ENCODE measurements around the gene C10orf88. TPM values are rescaled to one million over a fixed set of nuclear protein-coding genes. Genes with fewer than 3 reads are reported as not detected.
A peak's percentile ranks its signal among the peaks of the same experiment; 100 is the strongest.

Gene C10orf88, protein sequence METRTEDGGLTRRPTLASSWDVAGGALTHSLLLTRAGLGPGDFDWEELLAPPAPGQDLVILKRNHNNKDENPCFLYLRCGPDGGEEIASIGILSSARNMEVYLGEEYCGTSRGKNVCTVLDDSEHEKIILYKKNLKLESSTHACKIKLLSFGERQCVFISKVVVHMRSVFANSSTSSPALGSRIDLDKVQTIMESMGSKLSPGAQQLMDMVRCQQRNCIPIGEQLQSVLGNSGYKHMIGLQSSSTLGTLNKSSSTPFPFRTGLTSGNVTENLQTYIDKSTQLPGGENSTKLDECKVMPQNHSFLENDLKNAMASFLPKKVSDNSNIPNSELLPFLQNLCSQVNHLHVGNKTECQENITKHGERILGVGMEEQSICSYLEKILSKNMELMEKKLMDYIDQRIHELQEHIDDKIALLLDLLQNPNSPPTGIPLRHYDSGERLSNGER
- 10 to 100 TPM; 12.7 to 16.0 TPM for total RNA-seq

DNA sequence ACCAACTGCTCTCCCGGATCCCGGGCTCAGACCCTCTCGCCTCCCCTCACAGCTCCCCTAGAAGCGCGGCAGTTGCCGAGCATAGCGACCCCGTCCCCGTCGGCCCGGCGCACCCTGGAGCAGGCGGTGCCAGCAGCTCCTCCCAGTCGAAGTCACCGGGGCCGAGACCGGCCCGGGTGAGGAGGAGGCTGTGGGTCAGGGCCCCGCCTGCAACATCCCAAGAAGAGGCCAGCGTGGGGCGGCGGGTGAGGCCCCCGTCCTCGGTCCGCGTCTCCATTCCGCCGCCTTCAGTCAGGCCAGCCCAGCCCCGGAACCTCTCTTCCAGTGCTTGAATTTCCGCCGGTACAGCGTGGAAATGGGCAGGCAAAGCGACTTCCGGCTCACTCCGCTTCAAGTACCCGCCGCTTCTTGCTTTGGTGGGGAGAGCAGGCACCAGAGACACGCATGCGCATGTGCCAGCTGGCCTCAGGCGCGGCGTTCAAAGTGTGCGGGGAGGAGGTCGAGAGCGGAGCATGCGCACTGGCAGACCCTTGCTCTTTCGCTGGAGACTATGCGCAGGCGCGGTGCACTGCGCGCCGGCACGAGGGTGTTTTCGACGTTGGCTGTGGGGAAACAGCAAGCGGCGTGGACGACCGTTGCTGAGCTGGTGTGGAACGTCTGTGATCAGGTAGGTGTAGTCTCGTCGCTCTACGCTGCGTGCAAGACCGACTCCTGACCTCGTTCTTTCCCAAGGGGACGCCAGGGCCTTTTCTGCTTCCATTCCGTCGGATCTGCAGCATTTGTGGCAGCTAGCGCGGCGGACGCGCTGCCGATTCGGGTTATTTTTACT lies at the start of gene C10orf88:
C10orf88 (minus strand) TSS at position 326 of the 829 bp plus-strand sequence; CDS start at position 277, 49 bp downstream.
- peak; percentile 98 for DNase-seq (ENCODE audit: low spot score)
- peaks cover 15 to 29% of the 10 kb centered on the region in 2 donors for H3K4me1 Mint-ChIP-seq (ENCODE audit: low read depth in 2 of 2)

DNA sequence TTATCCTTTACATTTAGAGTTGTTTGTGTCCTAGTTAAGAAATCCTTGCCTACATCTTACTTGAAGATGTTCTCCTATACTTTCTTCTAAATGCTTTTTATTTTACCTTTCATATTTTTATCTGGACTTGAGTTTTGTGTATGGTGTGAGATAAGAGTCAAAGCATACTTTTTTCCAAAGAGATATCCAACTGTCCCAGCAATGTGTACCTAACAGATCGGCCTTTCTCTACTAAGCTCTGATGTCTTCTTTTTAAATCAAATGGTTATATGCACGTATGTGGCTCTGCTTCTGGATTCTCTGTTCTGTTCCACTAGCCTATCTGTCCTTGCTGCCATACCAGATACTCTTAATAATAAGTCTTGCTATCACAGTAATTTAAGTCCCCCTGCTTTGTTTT lies 47.3 kb upstream of the C10orf88 start:
- H3K4me3 Mint-ChIP-seq: no peak overlapping the region
- no peaks in the 10 kb centered on the region for H3K9me3 Mint-ChIP-seq
- no peaks in the 10 kb centered on the region for H3K36me3 Mint-ChIP-seq
- H3K27me3 Mint-ChIP-seq: no peaks in the 10 kb centered on the region
- DNase-seq (ENCODE audit: low spot score) (no peak), ATAC-seq (no peak)
- H3K4me1 Mint-ChIP-seq (ENCODE audit: low read depth in 2 of 2): peaks cover 16 to 36% of the 10 kb centered on the region in 2 donors
- H3K27ac Mint-ChIP-seq: no peak overlapping the region

More for the DNA sequence above, at the start of gene C10orf88:
- Mint-ChIP-seq H3K4me3 (peak within 1 kb of the TSS; percentile 88), H3K27me3 (peaks cover 0 to 2% of the 10 kb centered on the region in 2 donors), H3K27ac (peak within 1 kb of the TSS; percentile 85 to 90), H3K36me3 (peaks cover 10% of the 10 kb centered on the region), H3K9me3 (no peaks in the 10 kb centered on the region)
- peak; percentile 98 to 99 for ATAC-seq

DNA sequence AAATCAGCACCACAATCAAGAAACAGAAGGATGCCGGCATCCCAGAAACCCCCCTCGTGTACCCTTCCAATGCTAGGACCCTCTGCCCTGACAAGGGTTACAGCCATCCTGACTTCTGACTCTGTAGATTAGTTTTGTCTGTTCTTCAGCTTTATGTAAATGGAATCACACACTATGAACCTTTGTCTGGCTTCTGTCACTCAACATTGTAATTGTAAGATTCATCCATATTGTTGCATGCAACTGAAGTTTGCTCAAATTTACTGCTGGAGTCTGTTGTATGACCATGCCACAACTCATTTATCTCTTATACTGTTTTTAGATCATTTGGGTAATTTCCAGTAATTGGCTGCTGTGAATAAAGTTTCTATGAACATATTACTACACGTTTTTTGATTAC lies 46.1 kb upstream of the C10orf88 start:
- no peak overlapping the region for H3K4me3 Mint-ChIP-seq
- no peak overlapping the region for H3K27ac Mint-ChIP-seq
- H3K36me3 Mint-ChIP-seq: peaks cover 8% of the 10 kb centered on the region

DNA sequence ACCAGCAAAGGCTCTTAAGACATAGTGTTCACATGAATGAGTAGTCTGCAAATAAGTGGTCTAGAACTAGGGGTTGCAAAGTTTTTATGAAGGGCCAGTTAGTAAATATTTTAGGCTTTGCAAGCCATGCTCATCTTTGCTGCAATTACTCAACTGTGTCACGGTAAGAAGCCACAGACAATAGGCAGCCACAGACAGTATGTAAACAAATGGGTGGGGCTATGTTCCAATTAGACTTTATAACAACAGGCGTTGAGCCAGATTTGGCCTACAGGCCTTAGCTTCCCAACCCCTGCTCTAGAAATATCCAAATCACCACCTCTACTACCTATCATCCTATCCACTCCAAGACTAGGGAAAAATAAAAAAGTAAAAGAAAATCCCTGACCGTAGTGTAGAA lies 45.3 kb upstream of the C10orf88 start:
- Mint-ChIP-seq H3K4me3 (no peak overlapping the region), H3K4me1 (ENCODE audit: low read depth in 2 of 2) (peaks cover 15 to 32% of the 10 kb centered on the region in 2 donors), H3K36me3 (peaks cover 10% of the 10 kb centered on the region), H3K9me3 (no peaks in the 10 kb centered on the region), H3K27me3 (no peaks in the 10 kb centered on the region), H3K27ac (no peak overlapping the region)
- ATAC-seq (no peak), DNase-seq (ENCODE audit: low spot score) (no peak)

More for the DNA sequence above, 46.1 kb upstream of the C10orf88 start:
- DNase-seq (ENCODE audit: low spot score): no peak
- Mint-ChIP-seq H3K9me3 (no peaks in the 10 kb centered on the region), H3K27me3 (no peaks in the 10 kb centered on the region), H3K4me1 (ENCODE audit: low read depth in 2 of 2) (peaks cover 15 to 32% of the 10 kb centered on the region in 2 donors)
- ATAC-seq: no peak

DNA sequence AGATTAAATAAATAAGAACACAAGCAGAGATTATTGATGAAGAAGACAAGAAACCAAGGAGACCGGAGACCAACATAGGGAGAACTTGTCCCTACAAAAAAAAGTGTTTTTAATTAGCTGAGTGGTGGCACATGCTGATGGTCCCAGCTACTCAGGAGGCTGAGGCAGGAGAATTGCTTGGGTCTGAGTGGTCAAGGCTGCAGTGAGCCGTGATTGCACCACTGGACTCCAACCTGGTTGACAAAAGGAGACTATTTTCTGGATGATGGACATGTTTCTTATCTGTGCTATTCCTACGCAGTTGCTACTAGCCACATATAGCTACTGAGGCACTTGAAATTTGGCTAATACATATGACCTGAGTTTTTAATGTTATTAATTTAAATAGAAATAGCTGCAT lies 44.9 kb upstream of the C10orf88 start:
- Mint-ChIP-seq H3K27ac (no peak overlapping the region), H3K27me3 (no peaks in the 10 kb centered on the region), H3K4me3 (no peak overlapping the region), H3K9me3 (no peaks in the 10 kb centered on the region), H3K36me3 (peaks cover 10% of the 10 kb centered on the region), H3K4me1 (ENCODE audit: low read depth in 2 of 2) (peaks cover 15 to 32% of the 10 kb centered on the region in 2 donors)
- ATAC-seq: no peak
- no peak for DNase-seq (ENCODE audit: low spot score)

DNA sequence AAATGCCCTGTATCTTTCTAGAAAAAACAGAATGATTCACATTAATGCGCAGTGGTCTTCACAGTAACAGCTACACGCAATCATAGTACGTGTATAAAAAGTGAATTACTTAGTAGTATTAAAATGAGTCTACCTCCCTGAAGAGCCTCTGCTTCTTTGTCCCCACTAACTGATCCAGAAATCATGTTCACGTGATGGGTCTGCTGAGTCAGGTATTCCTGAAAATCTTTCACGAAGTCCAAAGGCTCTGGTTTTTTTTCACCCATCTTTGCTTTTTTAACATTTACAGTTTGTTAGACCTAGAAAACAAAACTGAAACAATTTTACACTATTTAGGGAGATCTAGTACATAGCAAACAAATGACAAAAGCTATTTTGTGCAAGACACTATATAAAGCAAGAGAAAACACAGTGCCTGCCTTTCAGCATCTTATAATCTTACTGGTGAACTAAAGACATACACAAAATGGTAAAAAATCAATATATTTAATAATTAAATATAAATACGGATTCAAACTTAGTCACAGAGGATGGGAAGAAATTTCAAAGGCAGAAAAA lies 44.4 kb upstream of the C10orf88 start:
- Mint-ChIP-seq H3K27me3 (no peaks in the 10 kb centered on the region), H3K27ac (no peak overlapping the region), H3K9me3 (no peaks in the 10 kb centered on the region), H3K4me1 (ENCODE audit: low read depth in 2 of 2) (peaks cover 15 to 32% of the 10 kb centered on the region in 2 donors), H3K4me3 (no peak overlapping the region), H3K36me3 (peaks cover 10% of the 10 kb centered on the region)
- DNase-seq (ENCODE audit: low spot score) (no peak), ATAC-seq (no peak)

DNA sequence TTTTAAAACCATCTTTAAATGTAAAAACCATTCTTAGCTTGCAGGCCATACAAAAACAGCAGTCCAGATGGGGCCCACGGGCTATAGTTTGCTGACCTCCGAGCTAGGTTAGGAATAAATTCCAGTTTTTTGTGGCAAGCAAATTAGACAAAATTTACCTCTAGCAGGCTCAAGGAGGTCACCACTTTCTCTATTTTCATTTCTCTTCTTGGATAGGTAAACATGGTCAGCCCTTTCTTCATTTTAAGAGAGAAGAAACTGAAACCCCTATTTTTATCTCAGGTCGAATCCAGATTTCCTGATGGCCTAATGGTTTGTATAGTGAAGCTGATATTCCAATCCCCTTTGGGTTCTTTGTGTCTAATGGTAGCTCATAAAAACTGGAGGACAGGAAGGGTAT lies 43.8 kb upstream of the C10orf88 start:
- peaks cover 10% of the 10 kb centered on the region for H3K36me3 Mint-ChIP-seq
- H3K9me3 Mint-ChIP-seq: no peaks in the 10 kb centered on the region
- ATAC-seq: no peak
- DNase-seq (ENCODE audit: low spot score): no peak
- H3K27me3 Mint-ChIP-seq: no peaks in the 10 kb centered on the region
- no peak overlapping the region for H3K27ac Mint-ChIP-seq
- H3K4me3 Mint-ChIP-seq: no peak overlapping the region
- peaks cover 15 to 32% of the 10 kb centered on the region in 2 donors for H3K4me1 Mint-ChIP-seq (ENCODE audit: low read depth in 2 of 2)

DNA sequence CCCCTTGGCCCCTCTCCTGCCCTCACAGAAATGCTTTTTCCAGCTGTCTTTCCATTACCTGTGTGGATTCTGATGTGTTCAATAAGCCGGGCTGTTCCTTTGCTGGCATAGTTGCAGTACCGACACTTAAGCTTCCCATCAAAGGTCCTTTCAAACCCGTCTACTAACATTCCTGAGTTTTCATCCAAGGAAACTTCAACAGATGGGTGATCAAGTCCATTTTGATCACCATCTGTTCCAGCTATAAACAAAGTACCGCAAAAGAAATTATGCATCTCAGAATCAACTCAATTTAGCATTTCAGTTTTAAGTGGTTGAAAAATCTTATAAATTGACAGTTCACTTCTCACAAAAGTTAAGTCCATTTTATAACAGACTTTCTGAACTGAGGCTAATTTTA lies 41.9 kb upstream of the C10orf88 start:
- ATAC-seq (no peak), DNase-seq (ENCODE audit: low spot score) (no peak)
- Mint-ChIP-seq H3K27ac (no peak overlapping the region), H3K27me3 (no peaks in the 10 kb centered on the region), H3K4me1 (ENCODE audit: low read depth in 2 of 2) (peaks cover 11 to 20% of the 10 kb centered on the region in 2 donors), H3K36me3 (peaks cover 10% of the 10 kb centered on the region), H3K4me3 (no peak overlapping the region), H3K9me3 (no peaks in the 10 kb centered on the region)

DNA sequence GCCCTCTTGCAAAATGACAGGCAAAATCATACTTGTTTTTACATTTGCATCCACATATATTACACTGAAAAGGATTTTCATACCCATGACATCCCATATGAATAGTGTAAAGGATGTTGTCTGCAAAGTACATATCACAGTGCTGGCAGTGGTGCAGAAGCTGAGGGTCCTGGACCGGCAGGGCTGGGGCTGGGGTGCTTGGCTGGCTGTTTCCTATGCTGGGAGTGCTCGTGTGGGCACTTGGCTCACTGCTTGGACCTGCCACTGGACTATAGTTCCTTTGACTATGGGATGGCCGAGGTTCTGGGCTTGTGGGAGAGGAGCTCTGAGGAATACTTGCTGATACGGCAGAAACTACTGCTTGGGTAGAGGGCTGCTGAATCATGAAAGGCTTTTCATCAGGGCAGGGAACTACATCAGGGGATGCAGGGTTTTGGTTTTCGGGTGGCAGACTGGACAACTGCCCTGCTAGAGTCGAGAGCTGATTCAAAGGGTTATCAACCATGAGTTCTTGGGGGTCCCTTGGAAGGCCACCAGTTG lies 39.8 kb upstream of the C10orf88 start:
- Mint-ChIP-seq H3K36me3 (peaks cover 10% of the 10 kb centered on the region), H3K4me1 (ENCODE audit: low read depth in 2 of 2) (peaks cover 0 to 2% of the 10 kb centered on the region in 2 donors), H3K27ac (no peak overlapping the region), H3K4me3 (no peak overlapping the region), H3K27me3 (no peaks in the 10 kb centered on the region), H3K9me3 (no peaks in the 10 kb centered on the region)
- DNase-seq (ENCODE audit: low spot score): no peak
- no peak for ATAC-seq

DNA sequence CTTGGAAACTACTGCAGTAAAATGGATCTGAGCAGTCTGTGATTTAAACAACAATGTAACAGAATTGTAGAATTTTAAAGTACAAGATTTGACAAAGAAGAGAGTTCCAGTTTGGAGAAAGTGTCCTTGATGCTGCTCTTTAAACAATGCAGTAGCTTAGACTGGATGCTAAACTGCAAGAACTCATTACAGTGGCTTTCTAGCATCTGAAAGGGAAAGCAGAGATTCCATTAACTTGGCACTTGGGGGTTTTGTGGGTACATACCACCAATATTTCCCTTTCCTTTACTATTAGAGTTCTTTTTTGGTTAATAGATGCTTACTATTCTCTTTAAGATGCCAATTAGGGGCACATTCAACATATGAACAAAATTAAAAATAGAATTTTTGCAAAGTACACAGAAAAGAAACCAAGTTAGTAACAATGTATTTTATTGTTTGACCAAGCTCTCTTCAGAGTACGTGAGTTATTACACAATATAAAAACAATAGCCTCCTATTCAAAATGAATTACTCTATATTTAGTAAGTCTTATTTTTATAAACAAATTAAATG lies 38.1 kb upstream of the C10orf88 start:
- no peak overlapping the region for H3K27ac Mint-ChIP-seq
- no peak overlapping the region for H3K4me3 Mint-ChIP-seq
- H3K36me3 Mint-ChIP-seq: peaks cover 12% of the 10 kb centered on the region
- DNase-seq (ENCODE audit: low spot score) (no peak), ATAC-seq (no peak)
- no peaks in the 10 kb centered on the region for H3K27me3 Mint-ChIP-seq
- no peaks in the 10 kb centered on the region for H3K9me3 Mint-ChIP-seq
- H3K4me1 Mint-ChIP-seq (ENCODE audit: low read depth in 2 of 2): peaks cover 0 to 2% of the 10 kb centered on the region in 2 donors

DNA sequence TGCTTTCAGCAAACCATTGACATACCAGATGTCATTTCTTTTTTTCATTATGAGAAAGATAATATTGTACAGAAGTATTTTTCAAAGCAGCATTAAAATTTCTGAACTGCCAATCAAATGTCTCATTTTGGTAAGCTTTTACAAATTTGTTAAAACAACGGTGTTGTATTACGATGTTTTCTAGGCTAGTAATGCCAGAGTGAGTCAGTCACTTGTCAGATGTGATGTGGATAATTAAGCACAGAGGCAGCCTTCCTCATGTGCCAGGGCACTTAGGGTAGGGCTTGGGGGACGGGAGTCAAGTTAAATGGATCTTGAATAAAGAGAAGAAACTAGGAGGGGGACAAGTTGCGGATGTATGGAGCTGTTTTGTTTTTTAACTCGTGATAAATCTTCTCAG lies 36.3 kb upstream of the C10orf88 start:
- Mint-ChIP-seq H3K9me3 (no peaks in the 10 kb centered on the region), H3K27me3 (no peaks in the 10 kb centered on the region), H3K4me3 (no peak overlapping the region), H3K27ac (peak overlapping the region in 1 of 2 donors; percentile 71), H3K4me1 (ENCODE audit: low read depth in 2 of 2) (peaks cover 0 to 1% of the 10 kb centered on the region in 2 donors), H3K36me3 (peaks cover 10% of the 10 kb centered on the region)
- DNase-seq (ENCODE audit: low spot score) (no peak), ATAC-seq (no peak)

DNA sequence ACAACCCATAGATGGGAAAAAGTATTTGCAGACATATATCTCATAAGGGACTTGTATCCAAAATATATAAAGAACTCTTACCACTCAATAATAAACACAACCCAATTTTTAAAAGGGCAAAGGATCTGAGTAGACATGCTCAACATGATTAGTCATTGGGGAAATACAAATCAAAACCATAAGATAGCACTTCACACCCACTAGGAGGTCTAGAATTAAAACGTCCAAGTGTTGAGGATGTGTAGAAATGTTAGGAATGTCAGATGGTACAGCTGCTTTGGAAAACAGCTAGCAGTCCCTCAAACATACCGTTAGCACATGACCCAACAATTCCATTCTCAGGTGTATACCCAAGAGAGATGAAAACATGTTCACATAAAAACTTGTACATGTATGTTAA lies 34.5 kb upstream of the C10orf88 start:
- H3K36me3 Mint-ChIP-seq: peaks cover 7% of the 10 kb centered on the region
- no peak for ATAC-seq
- no peak overlapping the region for H3K27ac Mint-ChIP-seq
- no peaks in the 10 kb centered on the region for H3K27me3 Mint-ChIP-seq
- no peak overlapping the region for H3K4me3 Mint-ChIP-seq
- H3K4me1 Mint-ChIP-seq (ENCODE audit: low read depth in 2 of 2): no peaks in the 10 kb centered on the region
- no peaks in the 10 kb centered on the region for H3K9me3 Mint-ChIP-seq
- no peak for DNase-seq (ENCODE audit: low spot score)

DNA sequence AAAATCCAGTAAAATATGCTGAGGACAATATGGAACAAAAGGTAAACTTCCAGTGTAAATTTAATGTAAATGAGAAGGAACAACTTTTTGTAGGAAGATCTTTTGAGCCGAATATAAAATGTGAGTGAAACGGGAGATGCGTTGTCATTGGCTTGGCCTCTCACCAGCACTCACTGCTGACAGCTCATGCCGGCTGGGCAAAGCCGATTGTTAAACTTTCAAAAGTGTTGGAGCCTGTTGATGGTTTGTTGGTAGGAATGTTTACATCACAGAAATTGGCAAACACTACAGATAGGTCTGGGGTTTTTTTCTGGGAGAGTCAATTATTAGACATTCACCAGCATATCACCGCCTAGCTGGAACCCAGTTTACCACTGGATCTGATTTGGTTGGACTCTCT lies 32.3 kb upstream of the C10orf88 start:
- Mint-ChIP-seq H3K4me3 (no peak overlapping the region), H3K36me3 (peaks cover 7% of the 10 kb centered on the region), H3K27me3 (no peaks in the 10 kb centered on the region), H3K9me3 (no peaks in the 10 kb centered on the region), H3K27ac (no peak overlapping the region), H3K4me1 (ENCODE audit: low read depth in 2 of 2) (peaks cover 2% of the 10 kb centered on the region in 2 donors)
- DNase-seq (ENCODE audit: low spot score) (no peak), ATAC-seq (no peak)
